Activated CD4-positive, alpha-beta T cell treated with anti-CD3 and anti-CD28 coated beads for 36 hours (primary cell): ENCODE measurements around the gene CEP83. TPM values are rescaled to one million over a fixed set of nuclear protein-coding genes. Genes with fewer than 3 reads are reported as not detected.
A peak's percentile ranks its signal among the peaks of the same experiment; 100 is the strongest.

Source experiments
- ATAC-seq: fragments of 200-7000 bp; cut with Tn5 transposase; one replicate; pipeline ENCODE4 v1.10.0; 2021; ENCODE audit warnings: mild to moderate bottlenecking, moderate library complexity
- CTCF ChIA-PET: fragments of 350-600 bp; sonication (Branson Sonifier 250); formaldehyde crosslinking; loops from one replicate; lab custom pipeline; 2021; ENCODE audit warnings: antibody characterized with exemption; lab: Charles Lee
- POLR2A ChIA-PET: fragments of 350-600 bp; sonication (Branson Sonifier 250); formaldehyde crosslinking; loops from one replicate; lab custom pipeline; 2021; ENCODE audit warnings: antibody characterized with exemption, inconsistent platforms; lab: Charles Lee
- DNase-seq: peaks from one replicate; pipeline ENCODE4 v3.0.0-alpha.2; 2020
- H3K27ac Mint-ChIP-seq: one replicate; pipeline ENCODE4 v1.8.0; 2021; ENCODE audit warnings: mixed read lengths
- H3K27me3 Mint-ChIP-seq: one replicate; pipeline ENCODE4 v1.8.0; 2021; ENCODE audit warnings: mixed read lengths
- H3K36me3 Mint-ChIP-seq: one replicate; pipeline ENCODE4 v1.8.0; 2021; ENCODE audit warnings: low read depth, mixed read lengths
- H3K4me1 Mint-ChIP-seq: one replicate; pipeline ENCODE4 v1.8.0; 2021; ENCODE audit warnings: mixed read lengths
- H3K4me3 Mint-ChIP-seq: one replicate; pipeline ENCODE4 v1.8.0; 2021; ENCODE audit warnings: mild to moderate bottlenecking, moderate library complexity, mixed read lengths
- H3K9me3 Mint-ChIP-seq: one replicate; pipeline ENCODE4 v1.8.0; 2021; ENCODE audit warnings: low read depth, mixed read lengths
- intact Hi-C, 2 experiments: fragments of 100-400 bp; cut with DNase I in 1 of 2; cut with micrococcal nuclease in 1 of 2; formaldehyde crosslinking; loops; one replicate each; pipeline versions ENCODE4 v1.14.2 to v1.15.1; 2022 to 2024; cut with DNase I, micrococcal nuclease
- total RNA-seq, 2 experiments: library from RNA; stranded (reverse); gene quantifications; one replicate each; pipeline ENCODE4 v1.2.3, GENCODE V29; 2021

The CEP83 gene, protein sequence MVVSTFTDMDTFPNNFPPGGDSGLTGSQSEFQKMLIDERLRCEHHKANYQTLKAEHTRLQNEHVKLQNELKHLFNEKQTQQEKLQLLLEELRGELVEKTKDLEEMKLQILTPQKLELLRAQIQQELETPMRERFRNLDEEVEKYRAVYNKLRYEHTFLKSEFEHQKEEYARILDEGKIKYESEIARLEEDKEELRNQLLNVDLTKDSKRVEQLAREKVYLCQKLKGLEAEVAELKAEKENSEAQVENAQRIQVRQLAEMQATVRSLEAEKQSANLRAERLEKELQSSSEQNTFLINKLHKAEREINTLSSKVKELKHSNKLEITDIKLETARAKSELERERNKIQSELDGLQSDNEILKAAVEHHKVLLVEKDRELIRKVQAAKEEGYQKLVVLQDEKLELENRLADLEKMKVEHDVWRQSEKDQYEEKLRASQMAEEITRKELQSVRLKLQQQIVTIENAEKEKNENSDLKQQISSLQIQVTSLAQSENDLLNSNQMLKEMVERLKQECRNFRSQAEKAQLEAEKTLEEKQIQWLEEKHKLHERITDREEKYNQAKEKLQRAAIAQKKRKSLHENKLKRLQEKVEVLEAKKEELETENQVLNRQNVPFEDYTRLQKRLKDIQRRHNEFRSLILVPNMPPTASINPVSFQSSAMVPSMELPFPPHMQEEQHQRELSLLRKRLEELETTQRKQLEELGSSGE
- total RNA-seq: 10 to 100 TPM; 21.9 to 22.6 TPM

DNA sequence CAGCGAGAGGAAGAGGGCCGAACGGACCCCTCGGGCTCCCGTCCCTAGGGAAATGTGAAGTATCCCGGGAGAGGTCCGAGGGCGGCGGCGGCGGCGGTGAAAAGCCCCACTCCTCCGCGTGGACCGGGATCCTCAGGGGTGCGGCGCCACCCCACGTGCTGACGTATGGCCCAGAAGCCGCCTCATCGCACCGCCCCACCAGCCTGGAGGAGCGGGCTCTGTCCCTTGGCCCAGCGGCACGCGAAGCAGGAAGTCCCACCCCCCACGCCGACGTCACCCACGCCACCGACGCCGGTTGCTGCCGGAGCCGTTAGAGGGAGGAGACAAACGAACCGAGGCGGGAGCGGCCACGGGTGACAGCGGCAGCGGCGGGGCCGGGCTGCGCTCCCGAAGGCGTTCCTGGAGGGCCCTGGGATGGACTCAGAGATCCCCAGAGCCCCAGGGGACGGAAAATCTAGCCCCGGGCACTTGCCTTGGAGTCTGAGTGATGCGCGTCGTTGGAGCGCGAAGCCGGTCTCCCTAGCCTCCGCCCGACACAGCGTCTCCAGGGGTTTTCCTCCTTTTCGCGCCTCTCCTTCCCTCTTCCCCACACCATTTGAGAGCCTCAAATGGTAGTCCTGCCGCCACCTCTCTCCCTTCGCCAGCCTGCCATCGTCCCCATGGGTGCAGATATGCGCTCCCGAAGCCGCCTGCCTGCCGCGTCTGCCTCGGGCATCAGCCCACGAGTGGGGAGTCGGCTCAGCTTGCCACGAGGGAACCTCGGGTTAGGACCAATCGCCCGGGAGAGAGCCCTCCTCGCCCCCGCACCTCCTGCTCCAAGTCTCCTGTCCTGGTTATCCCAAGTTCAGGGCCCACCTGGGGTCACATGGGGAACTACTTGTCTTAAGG lies at the start of gene CEP83:
TSS of gene CEP83 (minus strand) at position 140 of the 888 bp plus-strand sequence. CDS start 47,377 bp downstream, outside the sequence.
- intact Hi-C loops: loop anchor here (1.0 to 10.0 kb wide), 13 partner anchors 87 to 1531 kb away; partner anchors contain the start of genes PLXNC1 (in 2 of the 2), EEA1 (in 1 of the 2), NDUFA12 (in 1 of the 2) and UBE2N (in 1 of the 2)
- Mint-ChIP-seq H3K4me3 (peak within 1 kb of the TSS; percentile 96), H3K36me3 (peaks cover 21% of the 10 kb centered on the region), H3K27ac (peak within 1 kb of the TSS; percentile 95), H3K27me3 (peaks cover 10% of the 10 kb centered on the region), H3K4me1 (peaks cover 30% of the 10 kb centered on the region), H3K9me3 (peaks cover 8% of the 10 kb centered on the region)
- ChIA-PET POLR2A (interaction anchor here (0.6 to 0.7 kb wide), 2 partner anchors 80 to 770 kb away, joined by 3 to 7 read pairs; no protein-coding TSS in a partner anchor), CTCF (interaction anchor here (0.7 to 1.2 kb wide), 6 partner anchors 162 to 765 kb away, joined by 3 to 6 read pairs (median 4); no protein-coding TSS in a partner anchor)
- peak; percentile 98 for DNase-seq
- ATAC-seq: peak; percentile 99

DNA sequence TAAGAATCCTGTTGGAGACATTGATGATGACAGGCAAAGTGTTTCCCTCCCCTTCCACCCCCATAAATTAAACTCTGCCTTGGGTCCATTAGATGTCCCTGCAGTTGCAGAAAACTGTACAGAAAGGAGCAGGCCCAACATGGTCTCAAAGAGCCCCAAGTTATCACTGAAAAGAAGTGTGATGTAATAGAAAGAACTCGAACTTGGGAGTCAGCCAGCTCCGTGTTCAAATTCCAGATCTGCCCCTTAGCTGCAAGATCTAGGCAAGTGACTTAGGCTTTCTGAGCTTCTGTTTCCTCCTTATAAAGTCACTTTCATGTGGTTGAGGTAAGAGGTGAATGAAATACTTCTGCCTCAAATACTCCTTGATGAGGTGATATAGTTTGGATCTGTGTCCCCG lies 49.6 kb upstream of the CEP83 start:
- intact Hi-C loops: no loop called here
- no peaks in the 10 kb centered on the region for H3K9me3 Mint-ChIP-seq
- H3K4me3 Mint-ChIP-seq: no peak overlapping the region
- H3K27ac Mint-ChIP-seq: no peak overlapping the region
- DNase-seq: no peak
- no peaks in the 10 kb centered on the region for H3K27me3 Mint-ChIP-seq
- no peaks in the 10 kb centered on the region for H3K36me3 Mint-ChIP-seq
- ATAC-seq: no peak
- ChIA-PET POLR2A (no interaction called here), CTCF (interaction anchor here (0.6 to 1.0 kb wide), 2 partner anchors 26 to 379 kb away, joined by 3 read pairs; no protein-coding TSS in a partner anchor)
- no peaks in the 10 kb centered on the region for H3K4me1 Mint-ChIP-seq

DNA sequence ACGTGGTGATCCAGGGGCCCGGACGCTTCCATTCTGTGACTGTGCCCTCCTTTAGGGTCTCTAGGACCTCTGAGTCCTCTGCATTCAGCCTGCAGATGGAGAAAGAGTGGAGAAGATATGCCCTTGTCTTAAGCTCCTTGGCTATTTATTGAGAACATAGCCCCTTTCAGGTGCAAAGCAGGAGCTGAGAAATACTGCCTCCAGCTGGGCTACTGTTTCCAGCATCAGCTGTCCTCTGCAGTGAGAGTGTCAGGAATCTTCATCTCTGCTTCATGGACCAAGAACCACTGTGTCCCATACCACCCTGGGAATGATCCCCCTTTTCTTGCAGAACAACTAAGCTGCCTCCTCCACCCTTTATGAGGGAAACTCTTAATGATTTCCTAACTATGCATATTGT lies 47.8 kb upstream of the CEP83 start:
- CTCF ChIA-PET: interaction anchor here (1.5 kb wide), 1 partner anchor 15 kb away, joined by 3 read pairs; no protein-coding TSS in a partner anchor
- no peaks in the 10 kb centered on the region for H3K9me3 Mint-ChIP-seq
- intact Hi-C loops: no loop called here

DNA sequence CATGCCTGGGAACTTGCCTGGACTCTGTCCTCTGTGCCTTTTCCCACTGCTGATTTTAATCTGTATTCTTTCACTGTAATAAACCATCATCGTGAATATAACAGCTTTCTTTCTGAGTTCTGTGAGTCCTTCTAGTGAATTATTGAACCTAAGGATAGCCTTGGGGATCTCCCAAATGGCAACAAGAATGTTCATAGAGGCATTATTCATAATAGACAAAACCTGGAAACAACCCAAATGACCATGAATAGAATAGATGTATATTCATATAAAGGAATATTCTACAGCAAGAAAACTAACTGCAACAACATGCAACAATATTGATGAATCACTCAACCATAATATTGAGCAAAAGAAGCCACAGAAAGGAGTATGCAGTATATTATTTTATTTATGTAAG lies 44.7 kb upstream of the CEP83 start:
- H3K27ac Mint-ChIP-seq: no peak overlapping the region
- no peak for ATAC-seq
- POLR2A ChIA-PET: no interaction called here
- peaks cover 3% of the 10 kb centered on the region for H3K9me3 Mint-ChIP-seq
- intact Hi-C loops: no loop called here
- CTCF ChIA-PET: no interaction called here
- peaks cover 2% of the 10 kb centered on the region for H3K27me3 Mint-ChIP-seq
- no peak overlapping the region for H3K4me3 Mint-ChIP-seq
- H3K4me1 Mint-ChIP-seq: peaks cover 7% of the 10 kb centered on the region
- no peaks in the 10 kb centered on the region for H3K36me3 Mint-ChIP-seq
- DNase-seq: no peak

More for the DNA sequence above, 47.8 kb upstream of the CEP83 start:
- no peak for ATAC-seq
- Mint-ChIP-seq H3K4me1 (no peaks in the 10 kb centered on the region), H3K36me3 (no peaks in the 10 kb centered on the region), H3K27me3 (no peaks in the 10 kb centered on the region), H3K27ac (no peak overlapping the region), H3K4me3 (no peak overlapping the region)
- POLR2A ChIA-PET: no interaction called here
- no peak for DNase-seq

DNA sequence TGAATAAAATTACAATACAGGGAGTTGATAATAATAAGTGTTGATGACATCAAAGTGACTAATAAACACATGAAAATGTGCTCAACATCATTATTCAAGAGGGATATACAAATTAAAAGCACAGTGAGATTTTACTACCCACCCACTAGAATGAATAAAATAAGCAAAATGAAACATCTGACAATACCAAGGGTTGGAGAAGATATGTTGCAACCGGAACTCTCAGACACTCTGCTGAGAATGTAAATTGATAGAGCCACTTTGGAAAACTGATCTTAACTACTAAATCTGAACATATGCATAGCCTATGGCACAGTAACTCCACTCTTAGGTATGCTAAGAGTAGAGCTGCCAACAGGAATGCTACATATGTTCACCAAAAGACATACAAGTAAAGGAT lies 44.0 kb upstream of the CEP83 start:
- H3K36me3 Mint-ChIP-seq: no peaks in the 10 kb centered on the region
- H3K4me3 Mint-ChIP-seq: no peak overlapping the region
- peaks cover 2% of the 10 kb centered on the region for H3K27me3 Mint-ChIP-seq
- DNase-seq (no peak), ATAC-seq (no peak)
- CTCF ChIA-PET: no interaction called here
- no peak overlapping the region for H3K27ac Mint-ChIP-seq
- peaks cover 7% of the 10 kb centered on the region for H3K4me1 Mint-ChIP-seq
- H3K9me3 Mint-ChIP-seq: peaks cover 3% of the 10 kb centered on the region
- intact Hi-C loops: no loop called here
- POLR2A ChIA-PET: no interaction called here

DNA sequence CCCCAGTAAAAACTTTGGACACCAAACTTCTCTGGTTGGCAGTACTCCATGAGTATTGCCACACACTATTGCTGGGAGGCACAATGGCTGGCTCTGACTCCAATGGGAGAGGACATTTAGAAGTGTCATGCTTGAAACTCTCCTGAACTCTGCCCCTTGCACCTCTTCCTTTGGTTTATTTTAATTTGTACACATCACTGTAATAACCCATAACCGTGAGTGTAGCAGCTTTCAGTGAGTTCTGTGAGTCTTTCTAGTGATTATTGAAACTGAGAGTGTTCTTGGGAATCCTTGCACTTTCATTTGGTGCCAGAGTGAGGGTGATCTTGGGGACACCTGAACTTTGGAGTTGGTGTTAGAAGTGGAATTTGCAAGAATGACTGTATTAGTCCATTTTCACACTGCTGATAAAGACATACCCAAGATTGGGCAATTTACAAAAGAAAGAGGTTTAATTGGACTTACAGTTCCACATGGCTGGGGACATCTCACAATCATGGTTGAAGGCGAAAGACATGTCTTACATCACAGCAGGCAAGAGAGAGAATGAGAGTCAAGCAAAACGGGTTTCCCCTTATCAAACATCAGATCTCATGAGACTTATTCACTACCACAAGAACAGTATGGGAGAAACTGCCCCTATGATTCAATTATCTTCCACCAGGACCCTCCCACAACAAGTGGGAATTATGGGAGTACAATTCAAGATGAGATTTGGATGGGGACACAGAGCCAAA lies 41.3 kb upstream of the CEP83 start:
- ATAC-seq (no peak), DNase-seq (no peak)
- POLR2A ChIA-PET: no interaction called here
- H3K9me3 Mint-ChIP-seq: peaks cover 3% of the 10 kb centered on the region
- H3K4me3 Mint-ChIP-seq: no peak overlapping the region
- no peaks in the 10 kb centered on the region for H3K36me3 Mint-ChIP-seq
- no peak overlapping the region for H3K27ac Mint-ChIP-seq
- intact Hi-C loops: no loop called here
- H3K4me1 Mint-ChIP-seq: peaks cover 7% of the 10 kb centered on the region
- CTCF ChIA-PET: no interaction called here
- peaks cover 4% of the 10 kb centered on the region for H3K27me3 Mint-ChIP-seq

DNA sequence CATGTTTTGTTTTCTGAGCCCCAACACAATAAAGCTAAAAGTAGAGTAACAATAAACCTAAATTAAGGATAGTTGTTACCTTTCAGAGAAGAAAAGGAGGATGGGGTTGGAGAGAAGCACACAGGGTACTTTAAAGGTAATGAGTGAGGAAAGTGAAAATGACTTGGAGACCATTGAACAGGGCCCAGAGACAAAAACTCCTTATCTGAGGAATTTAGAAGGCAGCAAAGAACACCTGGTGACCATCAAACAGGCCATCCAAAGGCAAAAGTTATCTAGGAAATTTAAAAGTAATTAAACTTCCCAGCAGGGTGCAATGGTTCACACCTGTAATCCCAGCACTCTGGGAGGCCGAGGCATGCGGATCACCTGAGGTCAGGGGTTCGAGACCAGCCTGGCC lies 39.0 kb upstream of the CEP83 start:
- H3K9me3 Mint-ChIP-seq: peaks cover 3% of the 10 kb centered on the region
- DNase-seq: no peak
- POLR2A ChIA-PET: interaction anchor here (0.5 kb wide), 1 partner anchor 994 kb away, joined by 3 read pairs; no protein-coding TSS in a partner anchor
- CTCF ChIA-PET: no interaction called here
- H3K27me3 Mint-ChIP-seq: peaks cover 7% of the 10 kb centered on the region
- H3K27ac Mint-ChIP-seq: no peak overlapping the region
- intact Hi-C loops: no loop called here
- H3K36me3 Mint-ChIP-seq: no peaks in the 10 kb centered on the region
- ATAC-seq: no peak
- no peak overlapping the region for H3K4me3 Mint-ChIP-seq
- H3K4me1 Mint-ChIP-seq: peaks cover 7% of the 10 kb centered on the region

DNA sequence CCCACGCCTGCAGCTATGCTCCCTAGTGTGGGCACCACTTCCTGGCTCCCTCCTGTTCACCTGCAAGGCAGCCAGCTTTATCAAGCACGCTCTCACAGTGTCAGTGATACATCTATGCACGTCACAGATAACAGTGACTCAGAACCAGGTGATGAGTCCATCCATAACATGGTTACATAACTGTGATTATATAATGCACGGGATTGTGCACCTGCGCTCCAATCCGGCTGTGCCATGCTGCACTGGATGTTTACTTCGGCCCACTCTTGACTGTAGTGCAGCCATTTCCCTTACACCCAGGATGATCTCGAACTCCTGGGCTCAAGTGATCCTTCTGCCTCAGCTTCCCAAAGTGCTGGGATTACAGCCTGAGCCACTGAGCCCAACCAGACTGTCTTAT lies 38.4 kb upstream of the CEP83 start:
- ChIA-PET CTCF (interaction anchor here (0.9 kb wide), 1 partner anchor 12 kb away, joined by 3 read pairs; no protein-coding TSS in a partner anchor), POLR2A (no interaction called here)
- DNase-seq: peak; percentile 6
- Mint-ChIP-seq H3K4me3 (no peak overlapping the region), H3K27me3 (peaks cover 9% of the 10 kb centered on the region), H3K36me3 (no peaks in the 10 kb centered on the region), H3K9me3 (peaks cover 3% of the 10 kb centered on the region), H3K27ac (no peak overlapping the region), H3K4me1 (peaks cover 7% of the 10 kb centered on the region)
- intact Hi-C loops: no loop called here
- no peak for ATAC-seq

DNA sequence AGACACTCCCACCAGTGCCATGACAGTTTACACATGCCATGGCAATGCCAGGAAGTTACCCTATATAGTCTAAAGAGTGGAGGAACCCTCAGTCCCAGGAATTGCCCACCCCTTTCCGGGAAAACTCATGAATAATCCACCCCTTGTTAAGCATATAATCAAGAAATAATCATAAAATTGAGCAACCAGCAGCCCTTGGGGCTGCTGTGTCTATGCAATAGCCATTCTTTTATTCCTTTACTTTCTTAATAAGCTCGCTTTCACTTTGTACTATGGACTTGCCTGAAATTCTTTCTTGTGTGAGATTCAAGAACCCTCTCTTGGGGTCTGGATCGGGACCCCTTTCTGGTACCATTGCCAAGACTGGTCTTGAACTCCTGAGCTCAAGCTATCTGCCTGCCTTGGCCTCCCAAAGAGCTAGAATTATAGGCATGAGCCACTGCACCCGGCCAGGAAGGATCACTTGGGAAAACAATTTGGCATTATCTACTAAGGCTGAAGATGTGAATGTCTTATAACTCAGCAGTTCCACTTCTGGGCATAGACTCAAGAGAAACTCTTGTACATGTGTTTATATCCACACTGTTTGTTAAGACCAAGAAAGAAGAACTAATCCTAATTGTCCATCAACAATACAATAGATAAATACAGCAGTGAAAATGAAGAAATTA lies 35.9 kb upstream of the CEP83 start:
- ChIA-PET POLR2A (no interaction called here), CTCF (no interaction called here)
- no peaks in the 10 kb centered on the region for H3K4me1 Mint-ChIP-seq
- H3K27ac Mint-ChIP-seq: no peak overlapping the region
- H3K4me3 Mint-ChIP-seq: no peak overlapping the region
- intact Hi-C loops: no loop called here
- DNase-seq (no peak), ATAC-seq (no peak)
- no peaks in the 10 kb centered on the region for H3K9me3 Mint-ChIP-seq
- no peaks in the 10 kb centered on the region for H3K36me3 Mint-ChIP-seq
- peaks cover 7% of the 10 kb centered on the region for H3K27me3 Mint-ChIP-seq

DNA sequence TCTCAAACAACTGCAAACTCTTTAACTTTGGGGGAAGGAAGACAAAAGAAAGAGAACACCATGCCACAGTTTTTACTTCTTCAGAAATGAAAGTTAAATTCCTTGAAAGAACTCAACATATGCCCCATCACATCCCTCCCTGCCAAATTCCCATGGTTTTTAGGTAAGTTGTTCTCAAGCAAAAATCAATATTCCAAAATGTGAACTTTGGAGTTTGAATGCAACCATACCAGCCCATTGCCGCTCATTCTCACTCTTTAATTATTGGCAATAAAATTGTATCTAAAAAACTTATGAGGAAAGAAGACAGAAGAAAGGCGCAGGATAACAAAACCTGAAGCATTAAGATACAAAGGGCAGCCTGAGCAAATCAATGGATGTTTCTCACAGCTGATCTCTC lies 31.8 kb upstream of the CEP83 start:
- POLR2A ChIA-PET: no interaction called here
- Mint-ChIP-seq H3K4me3 (no peak overlapping the region), H3K36me3 (no peaks in the 10 kb centered on the region), H3K27me3 (peaks cover 10% of the 10 kb centered on the region), H3K4me1 (no peaks in the 10 kb centered on the region), H3K9me3 (no peaks in the 10 kb centered on the region), H3K27ac (no peak overlapping the region)
- CTCF ChIA-PET: no interaction called here
- intact Hi-C loops: no loop called here
- no peak for ATAC-seq
- DNase-seq: no peak
